Esophagus (tissue), 2 donors: Measurements from ENCODE around the gene MERTK. TPM values are rescaled to one million over a fixed set of nuclear protein-coding genes. Genes with fewer than 3 reads are reported as not detected.

Experiments used
- H3K27ac ChIP-seq, 2 donors: one replicate each; pipeline ENCODE4 v1.5.1; 2013; ENCODE audit warnings: low read depth in 2 of 2, mild to moderate bottlenecking in 2 of 2, inconsistent platforms in 1 of 2, low read length in 1 of 2, moderate library complexity in 1 of 2
- H3K27me3 ChIP-seq, 2 donors: one replicate each; pipeline ENCODE4 v1.6.1; 2013; ENCODE audit warnings: low read length in 2 of 2, control low read depth in 1 of 2, mild to moderate bottlenecking in 1 of 2; ENCODE audit not compliant: insufficient read depth in 2 of 2, control insufficient read depth in 1 of 2
- H3K36me3 ChIP-seq, 2 donors: one replicate each; pipeline ENCODE4 v1.6.1; 2013; ENCODE audit warnings: low read length in 1 of 2; ENCODE audit not compliant: control insufficient read depth in 2 of 2, insufficient read depth in 2 of 2
- H3K4me1 ChIP-seq, 2 donors: one replicate each; pipeline ENCODE4 v1.6.1; 2013; ENCODE audit warnings: low read length in 1 of 2; ENCODE audit not compliant: control insufficient read depth in 2 of 2, insufficient read depth in 2 of 2
- H3K4me3 ChIP-seq, 2 donors: one replicate each; pipeline ENCODE4 v1.5.1; 2013; ENCODE audit warnings: low read length in 2 of 2, mild to moderate bottlenecking in 2 of 2, low read depth in 1 of 2, moderate library complexity in 1 of 2
- H3K9me3 ChIP-seq, 2 donors: one replicate each; pipeline ENCODE4 v1.6.1; 2013; ENCODE audit warnings: mild to moderate bottlenecking in 2 of 2, low read depth in 1 of 2, low read length in 1 of 2, moderate library complexity in 1 of 2; ENCODE audit not compliant: control insufficient read depth in 2 of 2, insufficient read depth in 1 of 2
- WGBS, 2 donors: extraction: QIAGEN DNeasy Blood & Tissue Kit; methylation state at CpG; one replicate each; pipeline ENCODE4 v1.1.7; 2013; 5-methylcytosine and 5-hydroxymethylcytosine counted together
- polyA plus RNA-seq, 2 donors: library from polyadenylated mRNA; stranded (reverse); fragments of 200-250 nt; gene quantifications; one replicate each; pipeline ENCODE4 v1.2.3, GENCODE V29; 2013
- donor health status: healthy with polysubstance abuse.
- donor health status: Bipolar disorder and iron deficiency.

The MERTK gene
- polyA plus RNA-seq, 2 donors, result 2.5 to 2.9 TPM

DNA sequence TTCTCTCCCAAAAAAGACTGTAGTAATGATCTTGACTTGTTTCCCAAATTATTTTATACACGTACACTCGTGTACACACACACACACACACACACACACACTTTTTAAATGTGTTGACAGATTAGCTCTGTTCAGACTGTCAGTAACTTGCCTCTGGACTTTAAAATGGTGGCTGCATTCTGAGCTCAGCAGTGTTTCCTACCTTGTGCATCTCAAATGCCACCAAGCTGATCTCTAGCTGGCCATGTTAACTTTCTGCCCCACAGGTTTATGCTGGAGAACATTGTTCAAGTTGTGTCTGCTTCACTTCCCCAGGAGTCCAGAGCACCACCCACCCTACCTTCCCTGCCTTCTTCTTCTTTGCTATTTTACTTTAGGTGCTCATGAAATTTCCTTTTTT, 83.3 kb downstream of the MERTK start:
- no peak overlapping the region for H3K4me3 ChIP-seq
- H3K4me1 ChIP-seq, result peaks cover 0 to 4% of the 10 kb centered on the region in 2 donors
- H3K27me3 ChIP-seq, result no peaks in the 10 kb centered on the region
- peaks cover 0 to 4% of the 10 kb centered on the region in 2 donors for H3K36me3 ChIP-seq
- WGBS, 2 donors, result 93 to 94% methylated on average over 2 of the region's 2 CpGs
- no peak overlapping the region for H3K27ac ChIP-seq
- H3K9me3 ChIP-seq, result no peaks in the 10 kb centered on the region

DNA sequence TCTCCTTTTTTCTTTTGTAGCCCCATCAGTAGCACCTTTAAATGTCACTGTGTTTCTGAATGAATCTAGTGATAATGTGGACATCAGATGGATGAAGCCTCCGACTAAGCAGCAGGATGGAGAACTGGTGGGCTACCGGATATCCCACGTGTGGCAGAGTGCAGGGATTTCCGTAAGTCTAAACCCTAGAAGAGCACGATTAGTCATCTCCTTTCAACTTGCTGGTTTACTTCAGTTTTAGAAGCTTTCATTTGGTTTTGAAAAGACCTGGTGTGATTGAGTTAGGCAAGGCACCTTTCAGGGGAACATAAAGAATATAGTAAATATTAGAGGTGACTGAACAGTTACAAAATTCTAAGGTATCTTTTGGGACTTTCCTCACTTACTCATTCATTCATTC, 84.4 kb downstream of the MERTK start:
- no peaks in the 10 kb centered on the region for H3K27me3 ChIP-seq
- H3K27ac ChIP-seq, result no peak overlapping the region
- whole genome bisulfite sequencing, 2 donors, result 83 to 88% methylated on average over 5 of the region's 5 CpGs
- peaks cover 0 to 4% of the 10 kb centered on the region in 2 donors for H3K4me1 ChIP-seq
- H3K9me3 ChIP-seq, result no peaks in the 10 kb centered on the region
- H3K4me3 ChIP-seq, result no peak overlapping the region
- peaks cover 0 to 4% of the 10 kb centered on the region in 2 donors for H3K36me3 ChIP-seq

- no peaks in the 10 kb centered on the region for H3K27me3 ChIP-seq
- H3K27ac ChIP-seq, result peak overlapping the region; percentile 38 to 80
- WGBS, 2 donors, result 77 to 89% methylated on average over 8 of the region's 8 CpGs
- peaks cover 0 to 4% of the 10 kb centered on the region in 2 donors for H3K4me1 ChIP-seq
- no peak overlapping the region for H3K4me3 ChIP-seq
- peaks cover 0 to 4% of the 10 kb centered on the region in 2 donors for H3K36me3 ChIP-seq
- H3K9me3 ChIP-seq, result no peaks in the 10 kb centered on the region
Observed at GRCh38 chr2:111983478-111984212, 85.2 kb downstream of the MERTK start.

DNA sequence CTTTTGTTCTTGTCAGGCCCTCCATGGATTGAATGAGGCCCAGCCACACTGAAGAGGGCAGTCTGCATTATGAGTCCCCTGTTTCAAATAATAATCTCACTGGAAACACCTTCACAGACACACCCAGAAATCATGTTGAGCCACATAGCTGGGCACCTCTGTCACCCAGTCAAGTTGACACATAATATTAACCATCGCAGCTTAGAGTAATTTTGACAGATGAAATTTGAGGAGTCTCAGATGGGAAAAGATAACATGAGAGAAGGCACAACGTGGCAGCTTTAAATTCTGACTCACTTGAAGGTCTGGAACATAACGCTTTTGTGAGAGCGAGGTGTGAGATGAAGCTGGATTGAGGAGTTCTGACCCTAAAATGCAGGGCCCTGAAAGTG, 85.8 kb downstream of the MERTK start:
- Histone ChIP-seq H3K27me3 (no peaks in the 10 kb centered on the region), H3K27ac (peak overlapping the region; percentile 38 to 80), H3K4me1 (peaks cover 0 to 4% of the 10 kb centered on the region in 2 donors), H3K9me3 (no peaks in the 10 kb centered on the region), H3K4me3 (no peak overlapping the region), H3K36me3 (peaks cover 0 to 4% of the 10 kb centered on the region in 2 donors)
- 77 to 80% methylated on average over 4 of the region's 4 CpGs for whole genome bisulfite sequencing, 2 donors

- Histone ChIP-seq H3K36me3 (peaks cover 0 to 4% of the 10 kb centered on the region in 2 donors), H3K4me1 (peaks cover 0 to 4% of the 10 kb centered on the region in 2 donors)
- 68 to 78% methylated on average over 4 of the region's 4 CpGs for WGBS, 2 donors
Observed at GRCh38 chr2:111985514-111985913, 87.1 kb downstream of the MERTK start.

GRCh38 chr2:111986116-111986900, 87.9 kb downstream of the MERTK start:
- peaks cover 0 to 4% of the 10 kb centered on the region in 2 donors for H3K4me1 ChIP-seq
- WGBS, 2 donors, result 34 to 59% methylated on average over 6 of the region's 6 CpGs
- H3K27ac ChIP-seq, result no peak overlapping the region
- no peak overlapping the region for H3K4me3 ChIP-seq
- H3K27me3 ChIP-seq, result no peaks in the 10 kb centered on the region
- peaks cover 0 to 4% of the 10 kb centered on the region in 2 donors for H3K36me3 ChIP-seq
- H3K9me3 ChIP-seq, result no peaks in the 10 kb centered on the region

More at GRCh38 chr2:111985514-111985913, 87.1 kb downstream of the MERTK start:
- no peaks in the 10 kb centered on the region for H3K9me3 ChIP-seq
- H3K4me3 ChIP-seq, result no peak overlapping the region
- H3K27me3 ChIP-seq, result no peaks in the 10 kb centered on the region
- no peak overlapping the region for H3K27ac ChIP-seq

GRCh38 chr2:111990375-111990774, 92.0 kb downstream of the MERTK start:
- Histone ChIP-seq H3K36me3 (no peaks in the 10 kb centered on the region), H3K4me3 (no peak overlapping the region)
- 74 to 96% methylated on average over 3 of the region's 3 CpGs for WGBS, 2 donors

DNA sequence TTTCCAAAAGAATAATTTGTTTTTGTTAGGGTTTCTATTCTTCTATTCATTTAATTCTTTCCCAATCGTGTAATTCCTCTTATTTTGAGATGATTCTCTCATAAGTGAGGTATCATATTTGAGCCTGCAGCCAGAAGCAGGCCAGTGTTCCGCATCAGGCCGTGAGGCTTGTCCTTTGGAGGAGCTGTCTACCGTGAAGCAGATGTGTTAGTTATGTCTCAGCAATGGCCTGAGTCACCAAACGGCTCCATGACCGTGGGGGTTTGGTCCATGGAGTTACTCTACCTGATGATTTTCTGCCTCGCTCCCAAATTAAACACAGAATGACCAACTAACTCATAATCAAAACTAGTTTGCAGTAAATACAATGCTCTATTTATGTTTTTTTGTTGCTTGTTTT, 92.4 kb downstream of the MERTK start:
- H3K36me3 ChIP-seq, result no peaks in the 10 kb centered on the region
- no peak overlapping the region for H3K27ac ChIP-seq
- H3K9me3 ChIP-seq, result no peaks in the 10 kb centered on the region
- H3K4me3 ChIP-seq, result no peak overlapping the region
- no peaks in the 10 kb centered on the region for H3K27me3 ChIP-seq
- no peaks in the 10 kb centered on the region for H3K4me1 ChIP-seq
- 87 to 94% methylated on average over 7 of the region's 7 CpGs for WGBS, 2 donors

More at GRCh38 chr2:111990375-111990774, 92.0 kb downstream of the MERTK start:
- H3K27me3 ChIP-seq, result no peaks in the 10 kb centered on the region
- no peaks in the 10 kb centered on the region for H3K9me3 ChIP-seq
- H3K4me1 ChIP-seq, result no peaks in the 10 kb centered on the region
- H3K27ac ChIP-seq, result no peak overlapping the region

GRCh38 chr2:111994042-111994441, 95.6 kb downstream of the MERTK start:
- no peak overlapping the region for H3K27ac ChIP-seq
- no peaks in the 10 kb centered on the region for H3K4me1 ChIP-seq
- H3K9me3 ChIP-seq, result no peaks in the 10 kb centered on the region
- no peak overlapping the region for H3K4me3 ChIP-seq
- H3K36me3 ChIP-seq, result no peaks in the 10 kb centered on the region
- H3K27me3 ChIP-seq, result no peaks in the 10 kb centered on the region
- 84 to 90% methylated on average over 8 of the region's 8 CpGs for WGBS, 2 donors
